Keratinocyte (primary cell): Measurements from ENCODE around the gene DMXL2. TPM values are rescaled to one million over a fixed set of nuclear protein-coding genes. Genes with fewer than 3 reads are reported as not detected.

Source experiments
- DNase-seq: peaks from one replicate; pipeline ENCODE4 v3.0.0-alpha.2; 2011; ENCODE audit warnings: low read depth, missing footprints, low spot score
- FAIRE-seq: peaks from 2 replicates; lab custom pipeline; 2011; peaks lifted over from hg19 to GRCh38; lab: Jason Lieb, UNC
- H2AFZ ChIP-seq: 2 replicates; pipeline ENCODE4 v1.6.0; 2012; ENCODE audit warnings: low read length, control low read depth, inconsistent platforms; ENCODE audit not compliant: control insufficient read depth
- H3K27ac ChIP-seq: 2 replicates; pipeline ENCODE4 v1.5.1; 2011; ENCODE audit warnings: low read length; ENCODE audit not compliant: control insufficient read depth, insufficient read depth
- H3K27me3 ChIP-seq: 3 replicates; pipeline ENCODE4 v1.6.0; 2011; ENCODE audit warnings: low read length; ENCODE audit not compliant: control insufficient read depth, insufficient read depth; ENCODE audit errors: extremely low read depth
- H3K36me3 ChIP-seq, 2 experiments: 2 replicates in 1 of 2; 3 replicates in 1 of 2; pipeline ENCODE4 v1.5.1; 2011; ENCODE audit warnings: low read length in 2 of 2, mild to moderate bottlenecking in 1 of 2; ENCODE audit not compliant: control insufficient read depth in 2 of 2, insufficient read depth in 2 of 2; ENCODE audit errors: extremely low read depth in 1 of 2
- H3K4me1 ChIP-seq: 3 replicates; pipeline ENCODE4 v1.5.1; 2011; ENCODE audit warnings: low read length; ENCODE audit not compliant: control insufficient read depth, insufficient read depth; ENCODE audit errors: extremely low read depth
- H3K4me2 ChIP-seq: 3 replicates; pipeline ENCODE4 v1.6.0; 2011; ENCODE audit warnings: low read depth, low read length; ENCODE audit not compliant: control insufficient read depth, insufficient read depth; ENCODE audit errors: extremely low read depth
- H3K4me3 ChIP-seq, 3 experiments: fragments of 200-600 bp in 1 of 3; sonication (generic) in 1 of 3; 2 replicates in 2 of 3; 3 replicates in 1 of 3; pipeline ENCODE4 v1.5.1; 2011 to 2016; ENCODE audit warnings: low read length in 3 of 3, mild to moderate bottlenecking in 3 of 3, control low read depth in 2 of 3, inconsistent platforms in 1 of 3, low read depth in 1 of 3, mixed read lengths in 1 of 3, mixed run types in 1 of 3, moderate library complexity in 1 of 3; ENCODE audit not compliant: control insufficient read depth in 2 of 3, insufficient read depth in 2 of 3; ENCODE audit errors: extremely low read depth in 1 of 3
- H3K79me2 ChIP-seq: 2 replicates; pipeline ENCODE4 v1.6.0; 2012; ENCODE audit warnings: low read length; ENCODE audit not compliant: control insufficient read depth, insufficient read depth
- H3K9ac ChIP-seq: 3 replicates; pipeline ENCODE4 v1.6.0; 2011; ENCODE audit warnings: low read length; ENCODE audit not compliant: control insufficient read depth, insufficient read depth; ENCODE audit errors: extremely low read depth
- H3K9me1 ChIP-seq: 3 replicates; pipeline ENCODE4 v1.6.0; 2011; ENCODE audit warnings: low read length; ENCODE audit not compliant: control insufficient read depth, insufficient read depth; ENCODE audit errors: extremely low read depth
- H3K9me3 ChIP-seq: 2 replicates; pipeline ENCODE4 v1.5.1; 2012; ENCODE audit warnings: low read depth, low read length; ENCODE audit not compliant: control insufficient read depth
- H4K20me1 ChIP-seq: 3 replicates; pipeline ENCODE4 v1.6.0; 2011; ENCODE audit warnings: low read length; ENCODE audit not compliant: control insufficient read depth, insufficient read depth; ENCODE audit errors: extremely low read depth
- CTCF ChIP-seq, 3 experiments: IDR thresholded peaks in 1 of 3; conservative IDR thresholded peaks in 1 of 3; optimal IDR thresholded peaks in 1 of 3; 2 replicates in 2 of 3; 3 replicates in 1 of 3; pipeline versions ENCODE3 to v1.5.1; 2011; ENCODE audit warnings: low read length in 3 of 3, mild to moderate bottlenecking in 3 of 3, moderate library complexity in 2 of 3, control low read depth in 1 of 3, inconsistent platforms in 1 of 3; ENCODE audit not compliant: insufficient read depth in 2 of 3; ENCODE audit errors: extremely low read depth in 1 of 3
- EZH2 ChIP-seq: IDR thresholded peaks from one replicate; pipeline ENCODE4 v1.6.1; 2012; ENCODE audit warnings: inconsistent platforms, mild to moderate bottlenecking, low read length, moderate library complexity
- dilution Hi-C: fragments of 300-500 bp; cut with MboI; formaldehyde crosslinking; loops from one replicate; pipeline ENCODE4 v1.7.0; 2020; ENCODE audit warnings: low sequenced_read_pairs; ENCODE audit not compliant: extremely low pct_ligation_motif_present
- polyA plus RNA-seq, 5 experiments: library from polyadenylated mRNA; depleted of rRNA in 3 of 5; stranded (reverse) in 3 of 5; stranded (forward) in 1 of 5; unstranded in 1 of 5; fragments of >200 nt; gene quantifications; 1 replicate in 1 of 5; 2 replicates in 3 of 5; 3 replicates in 1 of 5; pipeline versions ENCODE4 v1.2.1 to v1.2.3, GENCODE V29; 2011 to 2012; ENCODE audit warnings: missing spikeins in 2 of 5, low read depth in 1 of 5, low replicate concordance in 1 of 5

Gene DMXL2
- polyA plus RNA-seq, 1 donor (not counting 4 experiments of a cell fraction or from before 2014, with no cell fraction given), result 14.9 TPM

GRCh38 chr15:51577636-51578304, 44.8 kb downstream of the DMXL2 start:
- Histone ChIP-seq H3K9me1 (no peaks in the 10 kb centered on the region), H2AFZ (no peak overlapping the region), H3K27ac (no peak overlapping the region), H3K27me3 (no peaks in the 10 kb centered on the region), H3K79me2 (peaks cover 1% of the 10 kb centered on the region), H4K20me1 (no peaks in the 10 kb centered on the region), H3K9me3 (no peaks in the 10 kb centered on the region), H3K36me3 (no peaks in the 10 kb centered on the region), H3K4me2 (no peak overlapping the region), H3K4me3 (no peak overlapping the region), H3K9ac (no peak overlapping the region), H3K4me1 (peaks cover 6% of the 10 kb centered on the region)
- dilution Hi-C loops, result no loop called here
- TF ChIP-seq EZH2, result no peak
- no peak for TF ChIP-seq CTCF (optimal IDR thresholded peaks at IDR 0.05 in 1 of 3, IDR thresholded peaks at IDR 0.05 in 1 of 3, conservative IDR thresholded peaks at IDR 0.05 in 1 of 3; ENCODE audit: extremely low read depth in 1 of 3, insufficient read depth in 2 of 3, low read length in 3 of 3)
- no peak for FAIRE-seq
- DNase-seq, result no peak

DNA sequence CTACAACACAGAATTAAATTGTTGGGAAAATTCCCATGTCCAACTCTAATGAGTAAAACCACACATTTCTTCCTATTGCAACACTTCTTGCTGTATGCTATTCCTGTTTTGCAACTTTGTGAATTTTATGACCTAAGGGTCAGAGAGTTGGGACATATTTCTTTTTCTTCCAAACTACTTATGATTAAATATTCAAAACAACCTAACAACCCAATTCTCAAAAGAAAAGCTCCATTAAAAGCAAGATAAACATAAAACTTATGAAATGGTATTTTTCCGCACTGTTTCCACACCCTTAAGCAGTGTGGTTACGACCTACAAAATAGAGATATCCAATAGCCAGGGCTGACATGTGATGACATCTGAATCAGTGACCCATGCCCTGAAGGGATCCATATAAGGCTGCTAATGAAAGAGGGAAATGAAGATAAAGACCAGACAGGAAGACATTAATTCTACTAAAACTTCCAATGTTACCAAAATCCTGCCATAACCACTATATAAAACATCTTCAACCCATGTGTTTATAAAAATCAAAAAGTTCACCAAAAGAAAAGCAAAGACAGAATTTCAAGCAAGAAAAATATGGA, 45.6 kb downstream of the DMXL2 start:
- Histone ChIP-seq H3K27me3 (no peaks in the 10 kb centered on the region), H2AFZ (no peak overlapping the region), H3K4me1 (peaks cover 6% of the 10 kb centered on the region), H3K79me2 (peaks cover 1% of the 10 kb centered on the region), H3K9me3 (no peaks in the 10 kb centered on the region), H3K36me3 (no peaks in the 10 kb centered on the region), H4K20me1 (no peaks in the 10 kb centered on the region), H3K4me2 (peak overlapping the region; percentile 44), H3K9ac (no peak overlapping the region), H3K9me1 (no peaks in the 10 kb centered on the region), H3K4me3 (no peak overlapping the region), H3K27ac (no peak overlapping the region)
- no peak for TF ChIP-seq CTCF (optimal IDR thresholded peaks at IDR 0.05 in 1 of 3, IDR thresholded peaks at IDR 0.05 in 1 of 3, conservative IDR thresholded peaks at IDR 0.05 in 1 of 3; ENCODE audit: extremely low read depth in 1 of 3, insufficient read depth in 2 of 3, low read length in 3 of 3)
- no peak for TF ChIP-seq EZH2
- no peak for FAIRE-seq
- no peak for DNase-seq
- dilution Hi-C loops, result no loop called here
